ENCODE results near the gene LRG1. TPM values are rescaled to one million over a fixed set of nuclear protein-coding genes. Genes with fewer than 3 reads are reported as not detected.

The LRG1 gene
- total and polyA plus RNA-seq, 9 of the 15 experiments (the other 6 are each of a cell fraction or from before 2014, with no cell fraction given) = 1.5 to 11.9 (median 8.7) TPM

GRCh38 chr19:4557144-4557970, 17.5 kb upstream of the LRG1 start:
- Histone ChIP-seq H3K9ac (ENCODE audit: insufficient read depth in 1 of 2, low read depth in 2 of 2, low read length in 2 of 2) (peak overlapping the region; percentile 28 to 88; a peak in 3 of 4 replicates), H3K4me3 (peak overlapping the region; percentile 40), H3K36me3 (ENCODE audit: control insufficient read depth, insufficient read depth, low read length) (no peaks in the 10 kb centered on the region), H3K4me1 (replicated peaks in 1 of 2; ENCODE audit: control insufficient read depth in 2 of 2, insufficient read depth in 2 of 2, low read length in 2 of 2) (peaks cover 11 to 49% of the 10 kb centered on the region in 2 experiments), H2AFZ (ENCODE audit: low read depth, low read length) (peak overlapping the region; percentile 89), H3K9me3 (replicated peaks; ENCODE audit: control insufficient read depth, insufficient read depth, low read depth, low read length) (no peaks in the 10 kb centered on the region), H3K9me1 (ENCODE audit: control insufficient read depth, insufficient read depth, low read length) (no peaks in the 10 kb centered on the region), H3K27me3 (ENCODE audit: control insufficient read depth in 2 of 2, insufficient read depth in 2 of 2, low read length in 2 of 2) (no peaks in the 10 kb centered on the region), H3K79me2 (ENCODE audit: control insufficient read depth, insufficient read depth, low read length) (no peaks in the 10 kb centered on the region), H3K4me2 (ENCODE audit: insufficient read depth, low read length) (peak overlapping the region; percentile 94), H3K27ac (ENCODE audit: extremely low read depth, low read depth, low read length) (no peak overlapping the region; the same call in 2 of the 3 replicates), H4K20me1 (replicated peaks; ENCODE audit: control insufficient read depth, insufficient read depth, low read length) (no peaks in the 10 kb centered on the region)
- peak; percentile 29 for FAIRE-seq
- ATAC-seq = peak; percentile 72
- in situ Hi-C loops (cut with MboI) = no loop called here
- ChIA-PET POLR2A (interaction anchor here (1.1 to 1.2 kb wide), 2 partner anchors 10 to 16 kb away, joined by 3 read pairs; no protein-coding TSS in a partner anchor), CTCF (ENCODE audit: low intra/inter-chr PET ratio) (interaction anchor here (0.6 to 3.2 kb wide), 3 partner anchors 17 to 80 kb away, joined by 3 to 29 read pairs (median 4); no protein-coding TSS in a partner anchor)
- BruUV-seq (replicated peaks) = no TSS peak
- intact Hi-C loops (cut with micrococcal nuclease) = loop anchor here (5.0 kb wide), 1 partner anchor 80 kb away; the partner anchor contains the start of gene TNFAIP8L1
- WGBS (ENCODE audit: insufficient coverage, low coverage, missing lambda C conversion rate) = 4% methylated on average over 33 of the region's 33 CpGs
- peak; percentile 65 to 85 (median 72) for DNase-seq (ENCODE audit: extremely low read depth in 1 of 4, low spot score in 3 of 4)
- TF ChIP-seq NEUROD1 (IDR thresholded peaks at IDR 0.05; ENCODE audit: borderline replicate concordance, low read depth, low read length, partially characterized antibody) (no peak), REST (IDR thresholded peaks at IDR 0.05; ENCODE audit: borderline replicate concordance) (peak; percentile 16; the same call in 1 of the 2 replicates), REST (CRISPR knock-in tag; IDR thresholded peaks at IDR 0.05; ENCODE audit: low read depth) (no peak), SMARCA4 (IDR thresholded peaks at IDR 0.05) (peak; percentile 42; the same call in 1 of the 2 replicates), PATZ1 (CRISPR knock-in tag; IDR thresholded peaks at IDR 0.05; ENCODE audit: borderline replicate concordance) (no peak), FOSL1 (tag; conservative IDR thresholded peaks at IDR 0.05) (no peak), ZNF175 (CRISPR knock-in tag; IDR thresholded peaks at IDR 0.05; ENCODE audit: low read depth) (no peak), CREM (IDR thresholded peaks at IDR 0.05; ENCODE audit: low read depth) (peak; percentile 41; the same call in 1 of the 2 replicates), HNRNPH1 (optimal IDR thresholded peaks at IDR 0.05; ENCODE audit: low read depth, low read length) (no peak), MCM3 (IDR thresholded peaks at IDR 0.05) (no peak)
